ENCODE data around the gene NR4A1.

- TF ChIP-seq CTCF (IDR thresholded peaks at IDR 0.05): no peak
- TF ChIP-seq POLR2A (IDR thresholded peaks at IDR 0.05; ENCODE audit: low read depth): no peak
Measured at GRCh38 chr12:52054231-52054832, 3.1 kb downstream of the NR4A1 start.
